ENCODE data around the gene RDH5. TPM values are rescaled to one million over a fixed set of nuclear protein-coding genes. Genes with fewer than 3 reads are reported as not detected.
A peak's percentile ranks its signal among the peaks of the same experiment; 100 is the strongest.

Gene RDH5
- total and polyA plus RNA-seq, 2 of the 13 experiments (the other 11 are each of a cell fraction or from before 2014, with no cell fraction given) = 2.6 to 5.7 TPM

- TF ChIP-seq, protein P1, sequence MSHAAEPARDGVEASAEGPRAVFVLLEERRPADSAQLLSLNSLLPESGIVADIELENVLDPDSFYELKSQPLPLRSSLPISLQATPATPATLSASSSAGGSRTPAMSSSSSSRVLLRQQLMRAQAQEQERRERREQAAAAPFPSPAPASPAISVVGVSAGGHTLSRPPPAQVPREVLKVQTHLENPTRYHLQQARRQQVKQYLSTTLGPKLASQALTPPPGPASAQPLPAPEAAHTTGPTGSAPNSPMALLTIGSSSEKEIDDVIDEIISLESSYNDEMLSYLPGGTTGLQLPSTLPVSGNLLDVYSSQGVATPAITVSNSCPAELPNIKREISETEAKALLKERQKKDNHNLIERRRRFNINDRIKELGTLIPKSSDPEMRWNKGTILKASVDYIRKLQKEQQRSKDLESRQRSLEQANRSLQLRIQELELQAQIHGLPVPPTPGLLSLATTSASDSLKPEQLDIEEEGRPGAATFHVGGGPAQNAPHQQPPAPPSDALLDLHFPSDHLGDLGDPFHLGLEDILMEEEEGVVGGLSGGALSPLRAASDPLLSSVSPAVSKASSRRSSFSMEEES (CRISPR knock-in tag; IDR thresholded peaks at IDR 0.05) = peak; percentile 88
- TF ChIP-seq MAZ (IDR thresholded peaks at IDR 0.05; ENCODE audit: borderline replicate concordance, low read depth, low read length) (no peak; the same call in 1 of the 2 replicates), MAZ (CRISPR knock-in tag; IDR thresholded peaks at IDR 0.05; ENCODE audit: low read depth) (peak; percentile 68), ZSCAN12 (CRISPR knock-in tag; IDR thresholded peaks at IDR 0.05) (no peak), HNF1A (IDR thresholded peaks at IDR 0.05; ENCODE audit: low read depth) (no peak), HNF1A (CRISPR knock-in tag; IDR thresholded peaks at IDR 0.05; ENCODE audit: borderline replicate concordance) (peak; percentile 11; the same call in 1 of the 2 replicates), ZNF460 (CRISPR knock-in tag; IDR thresholded peaks at IDR 0.05; ENCODE audit: borderline replicate concordance) (no peak), DMAP1 (CRISPR knock-in tag; IDR thresholded peaks at IDR 0.05) (peak; percentile 82), PHF8 (CRISPR knock-in tag; IDR thresholded peaks at IDR 0.05) (peak; percentile 54; the same call in 1 of the 2 replicates), HNRNPL (IDR thresholded peaks at IDR 0.05; ENCODE audit: low read depth, low read length) (peak; percentile 84), ZNF34 (CRISPR knock-in tag; IDR thresholded peaks at IDR 0.05; ENCODE audit: borderline replicate concordance) (no peak), HNF4A (CRISPR knock-in tag; IDR thresholded peaks at IDR 0.05) (peak; percentile 17; the same call in 1 of the 2 replicates), PHF20 (CRISPR knock-in tag; IDR thresholded peaks at IDR 0.05) (peak; percentile 44; the same call in 1 of the 2 replicates), THAP7 (CRISPR knock-in tag; IDR thresholded peaks at IDR 0.05) (0 out of 2 replicates have a peak, but pooled peaks have one; percentile 40), SRY (CRISPR knock-in tag; IDR thresholded peaks at IDR 0.05) (0 out of 2 replicates have a peak, but pooled peaks have one; percentile 22), ZC3H4 (CRISPR knock-in tag; IDR thresholded peaks at IDR 0.05; ENCODE audit: borderline replicate concordance) (no peak), ELF3 (CRISPR knock-in tag; IDR thresholded peaks at IDR 0.05) (peak; percentile 57; the same call in 1 of the 2 replicates), ZNF672 (CRISPR knock-in tag; IDR thresholded peaks at IDR 0.05) (no peak), CBX1 (IDR thresholded peaks at IDR 0.05; ENCODE audit: low read depth) (no peak)
- TF ChIP-seq, protein P2, sequence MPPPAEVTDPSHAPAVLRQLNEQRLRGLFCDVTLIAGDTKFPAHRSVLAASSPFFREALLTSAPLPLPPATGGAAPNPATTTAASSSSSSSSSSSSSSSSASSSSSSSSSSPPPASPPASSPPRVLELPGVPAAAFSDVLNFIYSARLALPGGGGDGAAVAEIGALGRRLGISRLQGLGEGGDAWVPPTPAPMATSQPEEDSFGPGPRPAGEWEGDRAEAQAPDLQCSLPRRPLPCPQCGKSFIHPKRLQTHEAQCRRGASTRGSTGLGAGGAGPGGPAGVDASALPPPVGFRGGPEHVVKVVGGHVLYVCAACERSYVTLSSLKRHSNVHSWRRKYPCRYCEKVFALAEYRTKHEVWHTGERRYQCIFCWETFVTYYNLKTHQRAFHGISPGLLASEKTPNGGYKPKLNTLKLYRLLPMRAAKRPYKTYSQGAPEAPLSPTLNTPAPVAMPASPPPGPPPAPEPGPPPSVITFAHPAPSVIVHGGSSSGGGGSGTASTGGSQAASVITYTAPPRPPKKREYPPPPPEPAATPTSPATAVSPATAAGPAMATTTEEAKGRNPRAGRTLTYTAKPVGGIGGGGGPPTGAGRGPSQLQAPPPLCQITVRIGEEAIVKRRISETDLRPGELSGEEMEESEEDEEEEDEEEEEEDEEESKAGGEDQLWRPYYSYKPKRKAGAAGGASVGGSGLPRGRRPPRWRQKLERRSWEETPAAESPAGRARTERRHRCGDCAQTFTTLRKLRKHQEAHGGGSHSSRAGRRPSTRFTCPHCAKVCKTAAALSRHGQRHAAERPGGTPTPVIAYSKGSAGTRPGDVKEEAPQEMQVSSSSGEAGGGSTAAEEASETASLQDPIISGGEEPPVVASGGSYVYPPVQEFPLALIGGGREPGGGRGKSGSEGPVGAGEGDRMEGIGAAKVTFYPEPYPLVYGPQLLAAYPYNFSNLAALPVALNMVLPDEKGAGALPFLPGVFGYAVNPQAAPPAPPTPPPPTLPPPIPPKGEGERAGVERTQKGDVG (CRISPR knock-in tag; IDR thresholded peaks at IDR 0.05; ENCODE audit: borderline replicate concordance) = no peak
Observed at GRCh38 chr12:55728939-55729818, 9.0 kb downstream of the RDH5 start, which contains the start of gene CD63 (continued).
